AML-193 (cell line): Measurements from ENCODE around the gene C8B.

Experiments
- DNase-seq, 2 experiments: peaks; one replicate each; lab custom pipeline; 2025; lab: John Stamatoyannopoulos, UW

The C8B gene

GRCh38 chr1:56965916-56966697 lies at the start of gene C8B:
C8B (minus strand) TSS chr1:56966015; CDS start chr1:56965948, 67 bp downstream.
- DNase-seq: no peak

GRCh38 chr1:57015071-57015470 lies 49.3 kb upstream of the C8B start:
- DNase-seq: no peak

- DNase-seq: no peak
These were observed 47.7 kb upstream of the C8B start for GRCh38 chr1:57013522-57013921.

GRCh38 chr1:57012315-57012714 lies 46.5 kb upstream of the C8B start:
- no peak for DNase-seq

GRCh38 chr1:57010511-57010910 lies 44.7 kb upstream of the C8B start:
- DNase-seq: no peak

- DNase-seq: no peak
These were observed 42.1 kb upstream of the C8B start for GRCh38 chr1:57007948-57008347.

- no peak for DNase-seq
These were observed 41.7 kb upstream of the C8B start for GRCh38 chr1:57007472-57007871.

- peak; percentile 42 to 44 for DNase-seq
These were observed 37.8 kb upstream of the C8B start for GRCh38 chr1:57003398-57004139.

- DNase-seq: no peak
These were observed 29.7 kb upstream of the C8B start for GRCh38 chr1:56995414-56996100.

- no peak for DNase-seq
These were observed 27.7 kb upstream of the C8B start for GRCh38 chr1:56993475-56993874.

GRCh38 chr1:56992318-56993125 lies 26.7 kb upstream of the C8B start:
- no peak for DNase-seq

- no peak for DNase-seq
These were observed 25.8 kb upstream of the C8B start for GRCh38 chr1:56991576-56991975.

- DNase-seq: no peak
These were observed 20.6 kb upstream of the C8B start for GRCh38 chr1:56986397-56986796.

GRCh38 chr1:56985857-56986256 lies 20.0 kb upstream of the C8B start:
- DNase-seq: no peak

- DNase-seq: no peak
These were observed 17.7 kb upstream of the C8B start for GRCh38 chr1:56983484-56983883.

GRCh38 chr1:56979986-56980755 lies 14.4 kb upstream of the C8B start:
- no peak for DNase-seq

- no peak for DNase-seq
These were observed 13.0 kb upstream of the C8B start for GRCh38 chr1:56978819-56979218.

GRCh38 chr1:56977910-56978309 lies 12.1 kb upstream of the C8B start:
- DNase-seq: no peak

- DNase-seq: no peak
These were observed 9.6 kb upstream of the C8B start for GRCh38 chr1:56975446-56975845.

- DNase-seq: peak; percentile 70 to 86
These were observed 8.3 kb upstream of the C8B start for GRCh38 chr1:56973923-56974742.
